HG03135 (cell line): Measurements from ENCODE around the gene CCR5AS.
"Not testable (repeated sequence)": the region's sequence is repeated elsewhere in the genome, so short reads cannot be mapped to it uniquely, and the experiment has no call there.

Source experiments
- ATAC-seq: cut with Tn5 transposase; IDR thresholded peaks from one replicate; pipeline ENCODE4 v1.9.1; 2021; ENCODE audit warnings: mild to moderate bottlenecking, moderate library complexity; ENCODE audit not compliant: unreplicated experiment

CCR5AS gene

DNA sequence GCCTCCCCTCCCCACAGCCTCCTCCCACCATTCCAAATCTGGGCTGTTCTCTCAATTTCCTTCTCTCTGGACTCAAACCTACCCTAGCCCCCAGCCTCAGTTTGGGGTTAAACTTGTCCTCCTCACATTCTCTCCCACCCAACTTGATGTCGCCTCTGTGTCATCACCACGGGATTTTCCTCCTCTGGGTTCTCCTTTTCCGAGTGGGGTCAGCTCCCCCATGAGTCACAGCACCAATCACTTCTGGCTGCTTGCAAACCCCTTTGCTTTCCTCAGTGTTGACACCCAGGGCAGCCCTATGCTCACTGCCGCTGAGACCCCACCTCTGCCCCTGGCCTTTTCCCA, 451 bp downstream of the CCR5AS start:
- no peak for ATAC-seq

DNA sequence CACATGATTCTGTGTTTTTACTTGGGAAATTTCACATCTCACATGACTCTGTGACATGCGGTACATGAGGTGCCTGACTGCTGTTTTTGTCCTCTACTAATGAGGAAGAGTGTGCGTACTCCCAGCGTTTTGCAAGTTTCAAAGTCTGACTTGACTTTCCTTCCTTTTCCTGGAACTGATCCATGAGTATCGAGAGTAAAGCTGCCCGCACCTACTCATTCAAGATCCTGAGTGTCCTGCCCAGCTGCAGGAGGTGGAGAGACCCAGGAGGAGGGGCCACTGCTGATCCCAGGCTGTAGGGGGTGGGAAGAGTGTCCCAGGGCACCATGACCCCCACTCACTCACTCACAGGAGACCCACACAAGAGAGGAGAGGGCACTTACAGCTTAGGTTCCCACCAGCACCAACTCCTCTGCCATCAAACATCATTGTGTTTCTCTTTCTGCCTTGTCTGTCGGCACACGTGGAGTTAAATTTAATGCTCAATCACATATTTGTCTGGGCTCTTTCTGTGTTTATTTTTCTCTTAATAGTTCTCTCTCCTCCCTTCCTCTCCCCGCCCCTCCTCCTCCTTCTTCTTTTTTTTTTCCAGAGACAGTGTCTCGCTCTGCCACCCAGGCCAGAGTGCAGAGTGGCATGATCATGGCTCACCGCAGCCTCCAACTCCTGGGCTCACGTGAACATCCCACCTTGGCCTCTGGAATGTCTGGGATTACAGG, 1.4 kb downstream of the CCR5AS start:
- no peak for ATAC-seq

DNA sequence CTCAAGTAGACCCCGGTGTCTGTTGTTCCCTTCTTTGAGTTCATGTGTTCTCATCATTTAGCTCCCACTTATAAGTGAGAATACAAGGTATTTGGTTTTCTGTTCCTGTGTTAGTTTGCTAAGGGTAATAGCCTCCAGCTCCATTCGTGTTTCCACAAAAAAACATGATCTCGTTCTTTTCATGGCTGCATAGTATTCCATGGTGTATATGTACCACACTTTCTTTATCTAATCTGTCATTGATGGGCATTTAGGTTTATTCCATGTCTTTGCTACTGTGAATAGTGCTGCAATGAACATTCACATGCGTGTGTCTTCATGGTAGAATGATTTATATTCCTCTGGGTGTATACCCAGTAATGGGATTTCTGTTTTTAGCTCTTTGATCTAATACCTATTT, 4.0 kb downstream of the CCR5AS start:
- ATAC-seq = not testable (repeated sequence)

DNA sequence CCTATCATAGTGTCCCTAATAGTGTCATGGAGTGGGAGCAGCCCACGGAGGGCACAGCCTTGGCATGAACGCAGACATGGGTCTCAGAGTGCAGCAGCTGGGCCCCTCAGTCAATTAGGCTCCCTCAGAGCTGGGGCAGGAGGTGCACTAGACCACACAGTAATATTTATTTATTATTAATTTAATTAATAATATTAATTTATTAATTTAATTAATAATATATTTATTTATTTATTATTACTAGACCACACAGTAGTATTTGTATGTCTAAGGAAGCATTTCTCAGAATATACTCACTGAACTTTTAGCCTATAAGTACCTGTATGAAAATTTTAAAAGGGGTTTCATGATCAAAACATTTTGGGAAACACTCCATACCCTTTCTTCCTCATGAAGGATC, 5.3 kb downstream of the CCR5AS start:
- no peak for ATAC-seq

DNA sequence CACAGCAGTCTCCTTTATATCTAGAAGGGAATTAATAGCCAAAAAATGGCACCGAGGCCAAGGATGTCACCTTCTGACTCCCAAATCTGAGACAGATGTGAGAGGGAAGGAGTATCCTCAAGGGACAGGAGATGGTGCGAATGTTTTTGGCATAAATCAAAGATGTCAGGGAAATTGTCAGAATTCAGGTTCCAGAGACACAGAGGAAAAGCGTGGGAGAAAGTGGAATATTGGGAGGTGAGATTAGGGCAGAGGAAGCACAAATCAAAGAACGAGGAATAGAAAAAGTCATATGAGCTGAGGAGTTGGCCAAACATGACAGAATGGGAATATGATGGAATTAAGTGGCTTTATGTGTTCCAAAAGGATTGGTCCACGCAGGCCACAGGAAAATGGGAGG, 6.0 kb downstream of the CCR5AS start:
- no peak for ATAC-seq

DNA sequence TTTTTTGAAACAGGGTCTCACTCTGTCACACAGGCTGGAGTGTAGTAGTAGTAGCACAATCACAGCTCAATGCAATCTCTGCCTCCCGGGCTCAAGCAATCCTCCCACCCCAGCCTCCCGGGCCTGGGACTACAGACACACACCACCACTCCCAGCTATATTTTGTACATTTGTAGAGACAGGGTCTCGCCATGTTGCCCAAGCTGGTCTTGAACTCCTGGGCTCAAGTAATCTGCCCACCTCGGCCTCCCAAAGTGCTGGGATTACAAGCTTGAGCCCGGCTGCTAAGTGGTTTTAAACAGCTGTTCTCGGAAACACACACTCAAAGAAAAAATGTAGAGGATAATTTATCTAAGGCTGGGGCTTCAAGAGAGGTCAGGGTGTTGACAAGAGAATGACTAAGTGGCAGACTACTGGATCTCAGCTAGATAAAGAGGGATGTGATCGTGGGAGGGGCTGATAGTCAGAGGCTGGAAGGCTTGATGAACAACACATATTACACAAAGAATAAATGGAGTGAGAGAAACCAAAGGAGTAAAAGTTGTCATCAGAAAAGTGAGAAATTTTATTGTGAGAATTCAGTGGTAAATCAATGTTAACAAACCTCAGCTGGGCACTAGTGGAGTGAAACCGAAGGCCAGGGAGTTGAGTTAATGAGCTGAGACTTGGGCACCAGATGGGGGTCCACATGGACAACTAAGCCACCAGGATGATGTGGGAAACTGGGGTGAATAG, 6.7 kb downstream of the CCR5AS start:
- no peak for ATAC-seq

DNA sequence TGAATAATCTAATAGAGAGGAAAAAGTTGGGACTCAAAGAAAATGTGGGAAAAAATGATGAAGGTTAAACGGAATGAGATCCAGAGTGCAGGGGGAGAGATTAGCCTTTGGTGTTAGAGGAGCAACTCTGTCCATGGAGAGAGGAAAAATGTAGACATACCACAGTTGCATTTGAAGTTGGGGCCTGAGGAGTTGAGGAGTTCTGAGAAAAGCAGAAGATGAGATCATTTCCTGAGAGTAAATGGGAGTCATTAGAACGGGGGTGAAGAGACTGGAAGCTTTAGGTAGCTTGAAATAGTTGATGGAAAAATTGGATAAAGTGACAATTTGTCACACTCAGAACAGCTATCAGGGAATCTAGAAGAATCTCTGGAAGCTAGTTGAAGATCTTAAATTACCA, 7.3 kb downstream of the CCR5AS start:
- ATAC-seq = no peak

DNA sequence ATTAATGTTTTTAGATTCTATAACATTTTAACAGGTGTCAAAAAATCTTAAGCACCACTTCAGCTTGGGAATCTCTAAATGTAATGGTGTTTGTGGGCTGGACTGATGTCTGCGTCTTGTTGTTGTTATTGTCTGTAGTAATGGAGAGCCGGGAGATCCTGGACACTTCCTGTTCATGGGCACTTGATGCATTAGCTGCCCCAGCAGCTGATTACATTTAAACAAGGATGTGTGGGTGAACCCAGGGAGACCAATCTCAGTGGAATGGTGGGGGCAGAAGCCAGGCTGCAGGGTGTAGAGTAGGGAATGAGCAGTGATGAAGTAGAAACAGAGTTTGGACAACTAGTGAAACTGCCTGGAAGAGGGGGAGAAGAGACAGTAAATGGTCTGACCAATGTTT, 7.8 kb downstream of the CCR5AS start:
- no peak for ATAC-seq

DNA sequence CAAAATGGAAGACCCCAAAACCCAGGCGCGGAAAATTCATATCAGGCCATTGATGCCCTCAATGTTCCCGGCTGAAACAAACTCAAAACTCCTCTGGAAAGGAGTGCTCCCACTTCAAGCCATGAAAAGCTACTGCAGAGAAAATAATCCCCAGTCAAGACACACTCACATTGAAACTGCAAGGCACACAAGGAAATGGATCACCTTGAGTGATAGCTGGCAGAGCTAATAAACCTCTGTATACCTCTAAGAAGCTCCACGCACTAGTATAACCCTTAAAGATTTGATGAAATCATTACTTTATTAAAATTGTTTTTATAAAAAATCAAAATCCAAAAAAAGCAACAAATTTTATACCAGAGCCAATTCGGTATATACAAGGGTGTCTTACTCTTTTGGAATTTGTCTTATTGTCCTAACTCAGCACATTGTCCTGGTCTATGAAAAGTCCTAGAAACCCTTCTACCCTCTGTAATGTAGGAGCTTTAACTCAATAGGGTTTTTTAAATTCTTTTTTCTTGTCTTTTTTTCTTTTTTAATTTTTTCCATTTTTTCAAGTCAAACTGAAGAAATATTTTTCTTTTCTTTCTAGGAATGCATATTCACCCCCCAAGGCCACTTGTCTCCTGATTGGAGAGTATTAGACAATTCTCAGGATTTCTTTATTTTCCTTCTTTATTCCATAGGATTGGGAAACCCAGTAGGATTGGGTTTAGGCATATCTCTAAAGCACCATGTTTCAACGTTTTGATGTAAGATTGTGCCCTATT, 8.5 kb downstream of the CCR5AS start:
- no peak for ATAC-seq

DNA sequence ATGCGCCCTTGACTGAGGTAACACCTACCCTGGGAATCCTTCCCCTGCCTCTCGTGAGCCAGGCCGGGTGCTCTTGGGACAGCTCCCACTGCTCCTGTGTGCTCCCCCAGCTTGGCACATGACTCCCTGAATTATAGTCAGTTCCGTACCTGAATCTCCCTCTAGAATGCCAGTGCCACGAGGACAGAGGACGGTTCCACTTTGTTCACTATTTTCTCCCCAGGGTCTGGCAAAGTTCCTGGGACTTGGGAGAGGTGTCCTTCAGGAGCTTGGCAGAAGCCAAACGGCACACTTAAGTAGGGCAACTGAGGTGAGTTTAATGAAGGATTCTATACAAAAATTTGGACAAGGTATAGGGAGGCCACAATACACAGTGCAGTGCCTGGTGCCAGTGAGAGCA, 9.8 kb downstream of the CCR5AS start:
- no peak for ATAC-seq

DNA sequence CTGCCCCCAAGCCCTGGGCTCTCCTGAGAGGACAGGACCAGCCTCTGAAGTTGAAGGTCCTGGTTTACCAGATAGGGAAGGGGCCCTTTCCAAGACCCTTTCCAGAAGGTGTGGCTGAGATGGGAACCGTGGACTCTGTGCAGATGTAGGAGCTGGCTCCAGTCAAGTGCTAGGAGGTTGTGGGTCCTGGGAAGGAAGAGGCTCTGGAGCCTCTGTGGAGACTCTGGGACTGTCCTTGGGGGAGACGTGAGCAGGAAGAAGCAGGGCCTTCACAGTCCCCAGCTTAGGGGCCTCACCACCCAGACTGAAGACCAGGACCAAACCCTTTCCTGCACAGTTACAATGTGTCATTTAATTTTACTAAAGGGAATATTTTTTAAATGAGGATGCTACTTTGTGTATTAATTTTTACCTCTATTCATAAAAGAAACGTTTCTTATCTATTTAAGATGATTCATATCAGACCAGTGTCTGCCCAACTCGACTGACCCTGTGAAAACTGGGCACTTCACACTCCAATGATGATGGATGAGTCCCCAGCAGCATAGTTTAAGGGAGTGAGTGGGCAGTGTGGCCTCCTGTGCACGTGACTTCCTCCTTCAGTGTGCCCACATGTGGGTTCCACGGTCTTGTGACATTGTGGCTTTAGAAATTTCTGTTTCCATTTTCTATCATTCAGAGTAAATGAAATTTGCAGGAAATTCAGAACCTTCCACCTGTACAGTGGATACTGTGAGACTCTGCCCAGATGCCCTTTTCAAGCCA, 10.9 kb downstream of the CCR5AS start:
- no peak for ATAC-seq

DNA sequence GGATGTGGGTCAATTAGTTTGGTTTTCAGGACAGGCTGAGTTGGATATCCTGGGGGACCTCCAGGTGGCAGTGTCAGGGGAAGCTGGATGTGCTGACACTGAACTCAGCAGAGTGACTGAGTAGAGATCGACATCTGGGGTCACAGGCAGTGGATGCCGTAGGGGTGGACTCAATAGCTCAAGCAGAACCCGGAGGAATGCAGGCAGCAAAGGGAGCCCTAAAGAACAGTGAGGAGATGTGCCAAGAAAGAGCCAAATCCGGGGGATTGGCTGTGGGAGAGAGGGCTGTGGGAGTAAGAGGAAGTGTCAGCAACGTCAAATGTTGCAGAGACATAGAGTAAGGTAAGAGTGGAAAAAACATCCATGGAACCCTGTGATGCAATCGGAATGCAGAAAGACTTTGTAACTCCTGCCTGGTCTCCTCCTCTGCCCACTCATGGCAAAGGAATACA, 11.6 kb downstream of the CCR5AS start:
- no peak for ATAC-seq

DNA sequence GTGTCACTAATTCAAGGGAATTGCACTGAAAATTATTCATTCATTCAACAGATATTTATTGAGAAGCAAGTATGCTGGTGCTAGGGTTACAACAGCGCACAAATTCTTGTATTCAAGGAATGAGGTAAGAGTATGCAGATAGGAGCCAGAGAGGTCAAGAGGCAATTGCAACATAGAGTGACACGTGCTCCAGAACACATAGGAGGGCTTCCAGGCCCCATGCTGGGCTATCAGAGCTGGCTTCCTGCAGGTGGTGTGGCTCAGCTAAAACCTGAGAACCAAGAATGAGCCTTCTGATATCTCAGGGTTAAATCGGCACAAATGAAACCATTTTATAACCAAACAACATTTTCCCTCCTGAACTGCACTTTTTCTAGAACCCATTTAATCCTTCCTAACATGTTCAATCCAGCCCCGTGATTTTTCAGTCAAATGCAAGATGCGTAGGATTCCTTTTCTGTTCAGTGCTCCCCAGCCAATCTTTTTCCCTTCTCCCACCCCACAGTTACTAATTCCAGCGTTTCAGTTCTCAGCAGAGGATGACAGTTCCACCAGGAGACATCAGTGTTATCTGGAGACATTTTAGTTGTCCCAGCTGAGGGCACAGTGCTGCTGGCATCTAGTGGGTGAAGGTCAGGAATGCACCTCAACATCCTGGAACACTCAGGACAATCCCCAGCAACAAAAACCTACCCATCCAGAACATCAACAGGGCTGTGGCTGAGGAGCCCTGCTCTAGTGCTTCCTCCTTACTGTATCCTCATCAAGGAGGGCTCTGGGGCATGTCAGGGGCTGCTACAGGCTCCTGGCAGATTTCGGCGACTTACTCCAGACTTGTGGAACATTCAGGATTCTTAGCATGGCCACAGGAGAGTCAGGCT, 13.1 kb downstream of the CCR5AS start:
- ATAC-seq = no peak

DNA sequence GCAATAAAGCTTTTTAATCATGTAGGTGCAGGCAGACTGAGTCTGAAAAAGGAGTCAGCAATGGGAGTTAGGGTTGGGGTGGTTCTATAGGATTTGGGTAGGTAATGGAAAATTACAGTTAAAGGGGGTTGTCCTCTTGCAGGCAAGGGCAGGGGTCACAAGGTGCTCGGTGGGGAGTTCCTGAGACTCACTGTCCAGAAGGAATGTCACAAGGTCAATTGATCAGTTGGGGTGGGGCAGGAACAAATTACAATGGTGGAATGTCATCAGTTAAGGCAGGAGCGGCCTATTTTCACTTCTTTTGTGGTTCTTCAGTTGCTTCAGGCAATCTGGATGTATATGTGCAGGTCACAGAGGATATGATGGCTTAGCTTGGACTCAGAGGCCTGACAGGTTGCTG, 13.9 kb downstream of the CCR5AS start:
- no peak for ATAC-seq

DNA sequence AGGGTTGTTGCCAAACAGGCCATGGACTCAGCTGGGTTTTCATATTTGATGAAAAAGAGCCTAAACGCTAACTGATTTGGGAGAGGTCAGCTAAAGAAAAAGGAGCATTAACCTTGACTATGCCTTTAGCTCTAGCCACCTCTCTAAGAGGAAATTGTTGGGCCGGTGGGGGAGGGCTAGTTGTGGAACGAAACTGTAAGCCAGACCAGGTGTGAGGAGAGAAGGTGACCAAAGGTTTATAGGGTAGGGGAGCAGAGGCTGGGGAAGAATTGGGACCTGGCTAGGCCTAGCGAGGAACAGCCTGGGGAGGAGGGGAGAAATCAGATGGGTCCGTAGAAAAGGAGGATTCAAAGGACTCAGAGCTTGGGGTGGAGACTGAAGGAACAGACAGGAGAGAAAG, 15.3 kb downstream of the CCR5AS start:
- not testable (repeated sequence) for ATAC-seq

DNA sequence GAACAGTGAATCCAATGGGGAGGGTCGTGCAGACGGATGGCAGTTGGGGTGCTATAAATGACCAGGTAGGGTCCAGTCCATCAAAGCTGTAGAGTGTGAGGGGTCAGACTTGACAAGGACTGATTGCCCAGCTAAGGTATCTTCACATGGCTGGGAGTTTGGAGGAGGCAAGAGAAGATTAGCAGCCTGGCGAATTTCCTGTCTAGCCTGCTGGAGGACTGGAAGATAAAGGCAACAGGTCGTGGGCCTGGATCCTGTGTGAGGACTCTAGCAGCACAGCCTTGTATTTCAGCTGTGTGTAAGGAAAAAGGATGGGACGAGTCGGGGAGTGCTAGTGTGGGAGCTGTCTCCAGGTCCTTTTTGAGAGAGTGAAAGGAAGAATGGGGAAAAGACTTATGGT, 17.6 kb downstream of the CCR5AS start:
- no peak for ATAC-seq

DNA sequence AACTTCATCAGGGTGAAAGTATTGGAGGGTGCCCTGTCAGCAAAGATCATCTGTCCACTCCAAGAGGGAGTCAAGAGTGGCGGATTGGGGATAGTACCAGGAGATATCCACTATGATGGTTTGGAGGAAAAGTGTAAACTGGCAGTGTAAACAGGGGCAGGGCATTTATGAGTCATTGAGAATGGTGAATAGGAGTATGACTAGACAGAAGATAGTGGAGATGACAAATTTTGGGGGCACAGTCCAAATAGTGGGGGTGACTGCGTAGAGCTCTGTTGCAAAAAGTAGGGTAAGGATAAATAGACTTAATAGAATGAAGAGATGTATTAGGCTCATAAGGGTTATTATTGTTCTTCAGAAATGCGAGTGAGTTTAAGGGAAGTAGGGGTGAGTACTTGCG, 18.0 kb downstream of the CCR5AS start:
- not testable (repeated sequence) for ATAC-seq

DNA sequence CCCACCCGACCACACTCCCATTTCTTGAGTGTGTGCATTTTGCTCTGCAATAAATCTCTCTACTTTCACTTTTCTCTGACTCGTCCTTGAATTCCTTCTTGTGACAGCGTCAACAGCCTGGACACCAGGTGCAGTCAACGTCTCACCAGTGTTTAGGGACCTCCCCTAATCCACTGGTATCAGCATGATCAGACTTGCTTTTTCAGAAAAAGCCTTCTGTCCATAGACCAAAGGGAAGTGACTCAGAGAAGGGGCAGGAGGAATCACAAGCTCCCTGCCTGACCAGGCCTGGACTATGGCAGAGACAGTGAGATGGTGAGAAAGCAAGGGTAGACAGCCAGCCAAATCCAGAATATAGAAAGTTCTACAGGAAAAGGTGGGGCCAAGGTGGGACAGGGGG, 20.7 kb downstream of the CCR5AS start:
- no peak for ATAC-seq

DNA sequence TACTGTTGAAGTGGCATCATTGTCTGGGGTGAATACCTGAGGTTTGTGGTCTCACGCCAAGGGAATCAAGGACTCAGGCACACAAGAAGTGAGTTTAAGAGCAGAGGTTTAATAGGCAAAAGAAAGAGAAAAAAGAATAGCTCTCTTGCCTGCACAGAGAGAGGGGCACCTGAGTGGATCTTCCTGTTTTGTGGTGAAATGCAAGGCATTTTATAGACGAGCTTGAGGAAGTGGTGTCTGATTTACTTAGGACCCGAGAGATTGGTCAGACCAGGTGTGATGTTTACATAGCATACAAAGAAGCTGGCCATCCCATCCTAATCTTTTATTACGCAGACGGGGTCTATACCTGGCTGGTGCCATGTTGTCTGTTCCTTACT, 22.9 kb downstream of the CCR5AS start:
- ATAC-seq = no peak

DNA sequence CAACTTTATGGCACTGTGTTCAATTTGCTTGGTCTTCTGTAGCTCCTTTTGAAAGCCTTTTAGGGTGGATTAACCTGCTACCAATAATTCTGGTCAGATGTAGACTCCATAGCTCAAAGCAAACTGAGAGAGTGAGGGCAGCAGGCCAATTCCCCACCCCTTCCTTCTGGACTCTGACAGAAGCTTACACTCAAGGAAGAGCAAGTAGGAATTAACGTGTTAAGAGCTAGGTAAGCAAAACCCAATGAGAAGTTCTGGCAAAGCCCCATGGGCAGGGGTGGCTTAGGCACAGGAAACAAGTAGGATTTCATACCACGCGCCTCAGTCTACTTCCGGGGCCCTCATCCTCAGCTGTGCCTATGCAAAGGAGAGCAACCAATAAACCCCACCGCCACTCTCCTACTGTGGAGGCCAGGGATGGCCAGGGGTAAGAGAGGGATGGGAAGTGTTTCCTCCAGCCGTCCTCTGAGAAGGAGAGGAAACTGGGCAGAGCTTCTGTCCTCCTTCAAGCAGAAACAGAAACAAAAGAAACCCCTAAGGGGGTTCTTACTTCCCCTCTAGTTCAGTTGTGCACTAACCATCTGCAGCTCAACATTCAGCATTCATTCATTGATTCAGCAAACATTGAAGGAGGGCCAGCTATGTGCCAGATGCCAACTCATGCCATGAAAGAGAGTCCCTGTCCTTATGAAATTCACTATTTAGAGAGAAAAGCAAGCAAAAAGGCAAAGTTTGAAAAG, 23.5 kb downstream of the CCR5AS start:
- no peak for ATAC-seq
